ENCODE data around the gene UGT1A7.

Gene UGT1A7

GRCh38 chr2:233801357-233802131 is 119.8 kb downstream of the UGT1A7 start:
- no peak for DNase-seq

- DNase-seq = no peak
Observed at GRCh38 chr2:233802132-233802815, 120.6 kb downstream of the UGT1A7 start.

GRCh38 chr2:233803292-233803911 is 121.7 kb downstream of the UGT1A7 start:
- DNase-seq = no peak

GRCh38 chr2:233803994-233804393 is 122.3 kb downstream of the UGT1A7 start:
- DNase-seq = no peak

GRCh38 chr2:233807215-233807865 is 125.6 kb downstream of the UGT1A7 start:
- DNase-seq = no peak

GRCh38 chr2:233807966-233808935 is 126.5 kb downstream of the UGT1A7 start:
- no peak for DNase-seq

- no peak for DNase-seq
Observed at GRCh38 chr2:233810385-233810784, 128.7 kb downstream of the UGT1A7 start.

GRCh38 chr2:233811087-233811486 is 129.4 kb downstream of the UGT1A7 start:
- DNase-seq = no peak

GRCh38 chr2:233811732-233812131 is 130.0 kb downstream of the UGT1A7 start:
- no peak for DNase-seq

- no peak for DNase-seq
Observed at GRCh38 chr2:233813236-233814055, 131.7 kb downstream of the UGT1A7 start.

- DNase-seq = no peak
Observed at GRCh38 chr2:233814056-233814835, 132.5 kb downstream of the UGT1A7 start.

- no peak for DNase-seq
Observed at GRCh38 chr2:233815861-233816260, 134.2 kb downstream of the UGT1A7 start.

GRCh38 chr2:233816334-233816733 is 134.6 kb downstream of the UGT1A7 start:
- DNase-seq = no peak

GRCh38 chr2:233816771-233817170 is 135.1 kb downstream of the UGT1A7 start:
- DNase-seq = no peak

- no peak for DNase-seq
Observed at GRCh38 chr2:233817361-233817911, 135.7 kb downstream of the UGT1A7 start.

GRCh38 chr2:233817995-233818638 is 136.4 kb downstream of the UGT1A7 start:
- DNase-seq = no peak

GRCh38 chr2:233818639-233819621 is 137.2 kb downstream of the UGT1A7 start:
- DNase-seq = no peak

Measured in CD4-positive, alpha-beta T cell treated with Interferon alpha-2 for 1 hour (primary cell).